Measurements from ENCODE around the gene HIPK2.

Gene HIPK2

GRCh38 chr7:139655305-139655704, 122.5 kb downstream of the HIPK2 start:
- peak in 1 of 56 donors; percentile 28 for DNase-seq

- peak in 1 of 56 donors; percentile 38 for DNase-seq
These were observed 123.3 kb downstream of the HIPK2 start for GRCh38 chr7:139654276-139655181.

GRCh38 chr7:139651914-139652313, 125.9 kb downstream of the HIPK2 start:
- DNase-seq, result no peak

GRCh38 chr7:139651308-139651707, 126.5 kb downstream of the HIPK2 start:
- no peak for DNase-seq

- DNase-seq, result no peak
These were observed 127.2 kb downstream of the HIPK2 start for GRCh38 chr7:139650429-139651100.

- no peak for DNase-seq
These were observed 128.8 kb downstream of the HIPK2 start for GRCh38 chr7:139648941-139649425.

GRCh38 chr7:139648391-139648861, 129.4 kb downstream of the HIPK2 start:
- DNase-seq, result no peak

- peak in 1 of 56 donors; percentile 16 for DNase-seq
These were observed 129.9 kb downstream of the HIPK2 start for GRCh38 chr7:139647814-139648390.

- no peak for DNase-seq
These were observed 130.7 kb downstream of the HIPK2 start for GRCh38 chr7:139647085-139647484.

GRCh38 chr7:139646566-139646965, 131.2 kb downstream of the HIPK2 start:
- peak in 30 of 56 donors; percentile 18 to 72 (median 48) for DNase-seq

GRCh38 chr7:139645572-139646523, 131.9 kb downstream of the HIPK2 start:
- DNase-seq, result peak; percentile 23 to 91 (median 76)

- no peak for DNase-seq
These were observed 133.7 kb downstream of the HIPK2 start for GRCh38 chr7:139643951-139644585.

GRCh38 chr7:139642283-139642682, 135.5 kb downstream of the HIPK2 start:
- no peak for DNase-seq

GRCh38 chr7:139641337-139641992, 136.3 kb downstream of the HIPK2 start:
- no peak for DNase-seq

GRCh38 chr7:139640681-139641080, 137.1 kb downstream of the HIPK2 start:
- no peak for DNase-seq

GRCh38 chr7:139639563-139639962, 138.2 kb downstream of the HIPK2 start:
- no peak for DNase-seq

GRCh38 chr7:139635526-139636302, 142.1 kb downstream of the HIPK2 start:
- DNase-seq, result peak in 1 of 56 donors; percentile 46

GRCh38 chr7:139634087-139634486, 143.7 kb downstream of the HIPK2 start:
- peak in 8 of 56 donors; percentile 29 to 54 (median 40) for DNase-seq

All from amygdala (tissue), 56 donors.